H9 (cell line): ENCODE data around the gene CRYGS. TPM values are rescaled to one million over a fixed set of nuclear protein-coding genes. Genes with fewer than 3 reads are reported as not detected.

ENCODE experiments used
- DNase-seq: peaks from one replicate; pipeline ENCODE4 v3.0.0-alpha.2; 2017
- H2AFZ ChIP-seq: one replicate; pipeline ENCODE4 v1.6.1; 2013; ENCODE audit warnings: mild to moderate bottlenecking, low read length, control low read depth, moderate library complexity
- H2AK5ac ChIP-seq: 2 replicates; pipeline ENCODE4 v1.6.1; 2013; ENCODE audit warnings: low read length, control low read depth, mixed read lengths; ENCODE audit not compliant: insufficient read length
- H2BK120ac ChIP-seq: one replicate; pipeline ENCODE4 v1.6.1; 2013; ENCODE audit warnings: low read depth, mild to moderate bottlenecking, low read length, control low read depth, inconsistent platforms; ENCODE audit not compliant: poor library complexity, severe bottlenecking
- H2BK12ac ChIP-seq: 2 replicates; pipeline ENCODE4 v1.6.1; 2013; ENCODE audit warnings: low read length, control low read depth, mixed read lengths, low read depth; ENCODE audit not compliant: insufficient read length
- H2BK15ac ChIP-seq: 2 replicates; pipeline ENCODE4 v1.6.1; 2013; ENCODE audit warnings: low read depth, low read length, control low read depth
- H2BK20ac ChIP-seq: one replicate; pipeline ENCODE4 v1.6.1; 2013; ENCODE audit warnings: low read depth, mild to moderate bottlenecking, low read length, control low read depth, inconsistent platforms; ENCODE audit not compliant: poor library complexity, severe bottlenecking
- H2BK5ac ChIP-seq: 2 replicates; pipeline ENCODE4 v1.6.1; 2013; ENCODE audit warnings: low read length, control low read depth, mixed read lengths; ENCODE audit not compliant: insufficient read length
- H3K14ac ChIP-seq: 2 replicates; pipeline ENCODE4 v1.6.1; 2013; ENCODE audit warnings: low read length, control low read depth; ENCODE audit not compliant: insufficient read depth
- H3K18ac ChIP-seq: 2 replicates; pipeline ENCODE4 v1.6.1; 2013; ENCODE audit warnings: low read depth, mild to moderate bottlenecking, mixed read lengths, low read length, control low read depth; ENCODE audit not compliant: insufficient read length
- H3K23ac ChIP-seq: 2 replicates; pipeline ENCODE4 v1.6.1; 2013; ENCODE audit warnings: low read length, control low read depth, mixed read lengths, low read depth; ENCODE audit not compliant: insufficient read length
- H3K23me2 ChIP-seq: 2 replicates; pipeline ENCODE4 v1.6.1; 2013; ENCODE audit warnings: low read depth, mild to moderate bottlenecking, mixed read lengths, low read length, control low read depth; ENCODE audit not compliant: insufficient read length, poor library complexity, severe bottlenecking
- H3K27ac ChIP-seq: 2 replicates; pipeline ENCODE4 v1.5.1; 2013; ENCODE audit warnings: low read length, control low read depth, mixed read lengths, low read depth; ENCODE audit not compliant: insufficient read length
- H3K27me3 ChIP-seq: 2 replicates; pipeline ENCODE4 v1.6.1; 2013; ENCODE audit warnings: low read length, control low read depth, inconsistent platforms; ENCODE audit not compliant: insufficient read depth
- H3K4ac ChIP-seq: 2 replicates; pipeline ENCODE4 v1.6.1; 2013; ENCODE audit warnings: low read depth, mild to moderate bottlenecking, control low read depth, inconsistent platforms, low read length, moderate library complexity
- H3K4me1 ChIP-seq: 2 replicates; pipeline ENCODE4 v1.6.1; 2013; ENCODE audit warnings: low read length, control low read depth, inconsistent platforms; ENCODE audit not compliant: insufficient read depth
- H3K4me2 ChIP-seq: 2 replicates; pipeline ENCODE4 v1.6.1; 2013; ENCODE audit warnings: low read length, control low read depth, mixed read lengths; ENCODE audit not compliant: insufficient read length, insufficient read depth
- H3K56ac ChIP-seq: 2 replicates; pipeline ENCODE4 v1.6.1; 2013; ENCODE audit warnings: low read depth, mild to moderate bottlenecking, mixed read lengths, low read length, control low read depth; ENCODE audit not compliant: insufficient read length
- H3K79me1 ChIP-seq: 2 replicates; pipeline ENCODE4 v1.6.1; 2013; ENCODE audit warnings: low read depth, mild to moderate bottlenecking, moderate library complexity, low read length, control low read depth, inconsistent platforms; ENCODE audit not compliant: insufficient read depth, poor library complexity, severe bottlenecking
- H3K79me2 ChIP-seq: 2 replicates; pipeline ENCODE4 v1.6.1; 2013; ENCODE audit warnings: low read length, control low read depth, inconsistent platforms; ENCODE audit not compliant: insufficient read depth
- H3K9ac ChIP-seq: 2 replicates; pipeline ENCODE4 v1.6.1; 2013; ENCODE audit warnings: low read length, control low read depth, mixed read lengths; ENCODE audit not compliant: insufficient read length; ENCODE audit errors: extremely low read depth
- H3K9me3 ChIP-seq: one replicate; pipeline ENCODE4 v1.6.1; 2013; ENCODE audit warnings: low read depth, low read length, inconsistent platforms; ENCODE audit not compliant: control insufficient read depth
- H3T11ph ChIP-seq: one replicate; pipeline ENCODE4 v1.6.1; 2013; ENCODE audit warnings: mild to moderate bottlenecking, low read length, control low read depth, inconsistent platforms
- H4K20me1 ChIP-seq: one replicate; pipeline ENCODE4 v1.6.1; 2013; ENCODE audit not compliant: control insufficient read depth, insufficient read length, insufficient read depth
- H4K5ac ChIP-seq: 2 replicates; pipeline ENCODE4 v1.6.1; 2013; ENCODE audit warnings: low read depth, mild to moderate bottlenecking, mixed read lengths, low read length, control low read depth; ENCODE audit not compliant: insufficient read length
- H4K8ac ChIP-seq: replicated peaks from 2 replicates; pipeline ENCODE4 v1.6.1; 2013; ENCODE audit warnings: low read length, control low read depth, mixed read lengths, low read depth; ENCODE audit not compliant: insufficient read length
- H4K91ac ChIP-seq: 2 replicates; pipeline ENCODE4 v1.6.1; 2013; ENCODE audit warnings: low read depth, mild to moderate bottlenecking, moderate library complexity, mixed read lengths, low read length, control low read depth; ENCODE audit not compliant: insufficient read length
- H3K27ac Mint-ChIP-seq, 3 experiments: 2 replicates in 2 of 3; 3 replicates in 1 of 3; pipeline ENCODE4 v1.8.0; 2020 to 2021; ENCODE audit warnings: mixed read lengths in 3 of 3, mild to moderate bottlenecking in 1 of 3, moderate library complexity in 1 of 3
- H3K27me3 Mint-ChIP-seq: 2 replicates; pipeline ENCODE4 v1.8.0; 2021; ENCODE audit warnings: low read depth, mild to moderate bottlenecking, moderate library complexity, mixed read lengths
- H3K36me3 Mint-ChIP-seq, 3 experiments: 2 replicates in 2 of 3; 3 replicates in 1 of 3; pipeline ENCODE4 v1.8.0; 2020 to 2021; ENCODE audit warnings: low read depth in 3 of 3, mixed read lengths in 3 of 3; ENCODE audit not compliant: insufficient read depth in 1 of 3
- H3K4me1 Mint-ChIP-seq, 2 experiments: 2 replicates each; pipeline ENCODE4 v1.8.0; 2020; ENCODE audit warnings: mixed read lengths in 2 of 2
- H3K4me3 Mint-ChIP-seq, 2 experiments: 2 replicates in 1 of 2; 3 replicates in 1 of 2; pipeline ENCODE4 v1.8.0; 2020 to 2021; ENCODE audit warnings: mild to moderate bottlenecking in 2 of 2, mixed read lengths in 2 of 2, moderate library complexity in 1 of 2
- H3K9me3 Mint-ChIP-seq, 2 experiments: 2 replicates in 1 of 2; 3 replicates in 1 of 2; pipeline ENCODE4 v1.8.0; 2020; ENCODE audit warnings: mild to moderate bottlenecking in 2 of 2, mixed read lengths in 2 of 2, moderate library complexity in 1 of 2
- CTCF ChIP-seq: fragments of 200-600 bp; sonication (generic); conservative IDR thresholded peaks from 3 replicates; pipeline ENCODE4 v1.8.0; 2021; ENCODE audit warnings: antibody characterized with exemption, mild to moderate bottlenecking
- WGBS: extraction: QIAGEN DNeasy Blood & Tissue Kit; methylation state at CpG from one replicate; pipeline ENCODE4 v1.1.7; 2013; ENCODE audit warnings: missing lambda C conversion rate, low lambda C conversion rate, mixed read lengths; ENCODE audit not compliant: insufficient read length; ENCODE audit errors: extremely low coverage; 5-methylcytosine and 5-hydroxymethylcytosine counted together
- total RNA-seq: library from RNA; stranded (reverse); gene quantifications from 2 replicates; pipeline ENCODE4 v1.2.1, GENCODE V29; 2021

Gene CRYGS
- total RNA-seq, 1 experiment from 2014 or later = 1.0 TPM

GRCh38 chr3:186523022-186523421 lies 21.2 kb downstream of the CRYGS start:
- Histone ChIP-seq H3K9ac (no peak overlapping the region), H3K18ac (no peak overlapping the region), H4K5ac (no peak overlapping the region), H4K20me1 (no peaks in the 10 kb centered on the region), H3K27ac (no peak overlapping the region), H3K79me2 (no peaks in the 10 kb centered on the region), H2BK12ac (no peak overlapping the region), H2BK15ac (no peak overlapping the region), H3T11ph (no peak overlapping the region), H3K23me2 (no peaks in the 10 kb centered on the region), H3K14ac (no peak overlapping the region), H3K27me3 (no peaks in the 10 kb centered on the region), H2BK120ac (no peak overlapping the region), H2AFZ (no peak overlapping the region), H3K9me3 (no peaks in the 10 kb centered on the region), H3K79me1 (no peaks in the 10 kb centered on the region), H3K56ac (no peak overlapping the region), H3K4me2 (no peak overlapping the region), H2AK5ac (no peak overlapping the region), H4K8ac (no peak overlapping the region), H2BK20ac (no peak overlapping the region), H2BK5ac (no peak overlapping the region), H3K23ac (no peak overlapping the region), H4K91ac (no peak overlapping the region), H3K4ac (no peak overlapping the region), H3K4me1 (no peaks in the 10 kb centered on the region)
- no peaks in the 10 kb centered on the region for H3K36me3 Mint-ChIP-seq
- WGBS = no CpG with 5 or more reads among the region's 6 CpGs
- peaks cover 0 to 2% of the 10 kb centered on the region in 2 experiments; a peak in 1 of 5 replicates for H3K9me3 Mint-ChIP-seq
- no peak overlapping the region for H3K27ac Mint-ChIP-seq
- DNase-seq = no peak
- peaks cover 0 to 7% of the 10 kb centered on the region in 2 experiments; a peak in 1 of 4 replicates for H3K4me1 Mint-ChIP-seq
- H3K4me3 Mint-ChIP-seq = no peak overlapping the region
- no peak for TF ChIP-seq CTCF
- peaks cover 14% of the 10 kb centered on the region for H3K27me3 Mint-ChIP-seq
